ENCODE data around the gene XG.

DNA sequence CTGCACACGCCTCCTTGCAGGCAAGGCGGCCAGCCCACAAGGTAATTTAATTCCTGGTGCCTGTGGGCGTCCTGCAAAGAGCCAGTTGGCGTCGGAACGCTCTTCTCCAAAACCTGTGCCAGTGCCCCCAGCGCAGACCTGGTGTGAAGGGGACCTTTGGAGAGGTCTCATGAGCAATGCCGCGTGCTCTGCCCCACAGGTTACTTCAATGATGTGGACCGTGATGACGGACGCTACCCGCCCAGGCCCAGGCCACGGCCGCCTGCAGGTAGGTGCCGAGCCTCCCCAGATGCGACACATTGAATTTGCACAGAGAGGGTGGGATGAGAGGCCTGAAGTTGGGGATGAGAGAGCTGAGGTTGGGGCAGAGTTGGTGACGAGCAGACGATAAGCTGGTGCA is 42.5 kb downstream of the XG start:
- no peak for TF ChIP-seq POLR2A (IDR thresholded peaks at IDR 0.05; ENCODE audit: low read depth, low read length)
- TF ChIP-seq POLR2AphosphoS5 (IDR thresholded peaks at IDR 0.05; ENCODE audit: low read depth, low read length): no peak
